Type B pancreatic cell (in vitro differentiated cells): Measurements from ENCODE around the gene SPON1. TPM values are rescaled to one million over a fixed set of nuclear protein-coding genes. Genes with fewer than 3 reads are reported as not detected.
"Not testable (repeated sequence)": the region's sequence is repeated elsewhere in the genome, so short reads cannot be mapped to it uniquely, and the experiment has no call there.

ENCODE experiments used
- DNase-seq: peaks from one replicate; pipeline ENCODE4 v3.0.0; 2021; ENCODE audit warnings: mixed read lengths; ENCODE audit not compliant: unreplicated experiment; ENCODE audit errors: extremely low spot score
- H3K27ac Mint-ChIP-seq: 2 replicates; pipeline ENCODE4 v1.8.0; 2021; ENCODE audit warnings: mild to moderate bottlenecking, mixed read lengths
- H3K27me3 Mint-ChIP-seq: 2 replicates; pipeline ENCODE4 v1.8.0; 2021; ENCODE audit warnings: mixed read lengths
- H3K36me3 Mint-ChIP-seq: 2 replicates; pipeline ENCODE4 v1.8.0; 2021; ENCODE audit warnings: mixed read lengths
- H3K4me1 Mint-ChIP-seq: one replicate; pipeline ENCODE4 v1.8.0; 2021; ENCODE audit warnings: mixed read lengths; ENCODE audit not compliant: unreplicated experiment
- H3K4me3 Mint-ChIP-seq: 2 replicates; pipeline ENCODE4 v1.8.0; 2021; ENCODE audit warnings: mild to moderate bottlenecking, mixed read lengths
- H3K9me3 Mint-ChIP-seq: 2 replicates; pipeline ENCODE4 v1.8.0; 2021; ENCODE audit warnings: mixed read lengths
- total RNA-seq: library from RNA; stranded (reverse); gene quantifications from 2 replicates; pipeline ENCODE4 v1.2.1, GENCODE V29; 2021; ENCODE audit warnings: low replicate concordance
- TF ChIP-seq, protein P1 (sequence below): fragments of 200-600 bp; sonication (generic); conservative IDR thresholded peaks from 2 replicates; pipeline ENCODE4 v1.5.0; 2021; ENCODE audit warnings: antibody characterized with exemption, mild to moderate bottlenecking

SPON1 gene
- total RNA-seq, 1 donor from 2014 or later = 31.7 TPM

DNA sequence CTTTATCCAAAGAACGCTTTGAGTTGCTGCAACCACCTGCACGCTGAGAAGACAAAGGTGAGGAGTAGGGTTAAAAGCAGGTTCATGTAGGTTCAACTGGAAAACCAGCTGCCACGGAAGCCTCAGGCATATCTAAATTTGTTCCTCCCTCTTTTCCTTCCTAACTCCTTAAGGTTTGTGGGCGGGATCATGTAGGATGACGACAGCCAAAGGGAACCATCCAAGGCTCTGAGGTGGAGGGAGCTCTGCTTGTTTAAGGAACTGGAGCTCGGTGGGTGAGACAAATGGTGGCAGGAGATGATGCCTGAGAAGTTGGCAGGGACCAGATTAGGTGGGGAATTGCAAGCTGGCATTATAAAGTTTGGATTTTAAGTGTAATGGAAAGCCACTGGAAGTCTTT is 60.3 kb downstream of the SPON1 start:
- no peaks in the 10 kb centered on the region for H3K36me3 Mint-ChIP-seq
- peaks cover 15% of the 10 kb centered on the region for H3K27me3 Mint-ChIP-seq
- peaks cover 31% of the 10 kb centered on the region for H3K4me1 Mint-ChIP-seq
- TF ChIP-seq, protein P1, sequence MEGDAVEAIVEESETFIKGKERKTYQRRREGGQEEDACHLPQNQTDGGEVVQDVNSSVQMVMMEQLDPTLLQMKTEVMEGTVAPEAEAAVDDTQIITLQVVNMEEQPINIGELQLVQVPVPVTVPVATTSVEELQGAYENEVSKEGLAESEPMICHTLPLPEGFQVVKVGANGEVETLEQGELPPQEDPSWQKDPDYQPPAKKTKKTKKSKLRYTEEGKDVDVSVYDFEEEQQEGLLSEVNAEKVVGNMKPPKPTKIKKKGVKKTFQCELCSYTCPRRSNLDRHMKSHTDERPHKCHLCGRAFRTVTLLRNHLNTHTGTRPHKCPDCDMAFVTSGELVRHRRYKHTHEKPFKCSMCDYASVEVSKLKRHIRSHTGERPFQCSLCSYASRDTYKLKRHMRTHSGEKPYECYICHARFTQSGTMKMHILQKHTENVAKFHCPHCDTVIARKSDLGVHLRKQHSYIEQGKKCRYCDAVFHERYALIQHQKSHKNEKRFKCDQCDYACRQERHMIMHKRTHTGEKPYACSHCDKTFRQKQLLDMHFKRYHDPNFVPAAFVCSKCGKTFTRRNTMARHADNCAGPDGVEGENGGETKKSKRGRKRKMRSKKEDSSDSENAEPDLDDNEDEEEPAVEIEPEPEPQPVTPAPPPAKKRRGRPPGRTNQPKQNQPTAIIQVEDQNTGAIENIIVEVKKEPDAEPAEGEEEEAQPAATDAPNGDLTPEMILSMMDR = no peak
- no peak overlapping the region for H3K27ac Mint-ChIP-seq
- no peak for DNase-seq
- H3K9me3 Mint-ChIP-seq = no peaks in the 10 kb centered on the region
- no peak overlapping the region for H3K4me3 Mint-ChIP-seq

DNA sequence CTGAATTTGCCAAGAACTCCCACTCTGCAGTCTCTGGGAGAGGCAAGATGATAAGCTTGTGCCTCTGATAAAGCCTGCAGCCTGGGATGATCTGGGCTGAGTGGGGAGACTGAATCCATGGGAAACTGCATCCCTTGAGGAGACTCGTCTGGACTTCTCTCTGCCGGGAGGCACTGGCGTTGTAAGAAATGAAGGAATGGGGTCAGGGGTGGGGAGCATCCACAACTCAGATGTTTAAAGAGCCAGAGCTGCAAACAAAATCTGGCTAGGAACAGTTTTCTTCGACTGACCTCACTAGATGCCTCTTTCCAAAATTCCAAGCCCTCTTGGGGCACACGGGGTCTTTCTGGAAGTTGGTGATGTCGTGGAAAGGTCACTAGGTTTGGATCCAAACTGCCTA is 64.4 kb downstream of the SPON1 start:
- H3K4me3 Mint-ChIP-seq = no peak overlapping the region
- no peak for DNase-seq
- no peak overlapping the region for H3K27ac Mint-ChIP-seq
- H3K27me3 Mint-ChIP-seq = peaks cover 11% of the 10 kb centered on the region
- H3K36me3 Mint-ChIP-seq = no peaks in the 10 kb centered on the region
- no peaks in the 10 kb centered on the region for H3K9me3 Mint-ChIP-seq
- H3K4me1 Mint-ChIP-seq = peaks cover 37% of the 10 kb centered on the region
- TF ChIP-seq, protein P1 = no peak

DNA sequence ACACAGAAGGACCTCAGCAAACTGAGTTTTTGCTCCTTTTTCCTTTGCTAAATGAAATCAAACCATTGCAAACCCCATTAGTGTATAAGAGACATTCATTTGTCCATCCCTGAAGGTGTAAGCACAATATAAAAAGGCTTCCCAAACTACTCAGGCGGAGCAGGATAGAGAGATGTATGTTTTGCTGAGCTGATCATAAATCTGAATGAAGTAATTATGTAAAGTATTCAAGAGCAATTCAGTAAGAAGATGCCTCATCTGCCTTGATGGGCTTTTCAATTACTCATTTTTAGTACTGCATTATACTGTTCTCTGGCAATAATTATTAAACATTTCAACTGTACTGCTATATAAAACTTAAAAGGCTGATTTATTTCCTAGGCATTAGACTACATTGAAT is 65.0 kb downstream of the SPON1 start:
- no peak for DNase-seq
- Mint-ChIP-seq H3K27me3 (peaks cover 11% of the 10 kb centered on the region), H3K9me3 (no peaks in the 10 kb centered on the region), H3K4me1 (peaks cover 37% of the 10 kb centered on the region), H3K36me3 (no peaks in the 10 kb centered on the region), H3K4me3 (no peak overlapping the region), H3K27ac (peak overlapping the region; percentile 58)
- TF ChIP-seq, protein P1 = no peak

DNA sequence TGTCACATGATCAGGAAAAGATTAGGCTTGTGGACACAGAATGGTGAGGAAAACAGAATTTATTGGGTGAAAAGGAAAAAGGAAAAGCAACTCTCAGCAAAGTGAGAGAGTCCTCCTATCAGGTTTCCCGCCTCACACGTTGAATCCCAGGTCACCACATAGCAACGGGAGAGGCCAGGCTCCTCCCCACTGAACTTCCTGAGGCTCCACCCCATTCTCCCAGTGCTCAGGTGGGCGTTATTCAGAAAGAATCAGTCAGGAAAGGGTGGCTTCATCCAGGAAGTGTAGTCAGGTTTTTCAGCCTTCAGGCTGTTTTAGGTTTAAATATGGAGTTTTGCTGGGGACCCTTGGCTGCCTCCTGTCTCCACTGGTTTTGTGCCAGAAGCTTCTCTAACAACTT is 66.9 kb downstream of the SPON1 start:
- no peak for DNase-seq
- peaks cover 7% of the 10 kb centered on the region for H3K27me3 Mint-ChIP-seq
- H3K36me3 Mint-ChIP-seq = no peaks in the 10 kb centered on the region

DNA sequence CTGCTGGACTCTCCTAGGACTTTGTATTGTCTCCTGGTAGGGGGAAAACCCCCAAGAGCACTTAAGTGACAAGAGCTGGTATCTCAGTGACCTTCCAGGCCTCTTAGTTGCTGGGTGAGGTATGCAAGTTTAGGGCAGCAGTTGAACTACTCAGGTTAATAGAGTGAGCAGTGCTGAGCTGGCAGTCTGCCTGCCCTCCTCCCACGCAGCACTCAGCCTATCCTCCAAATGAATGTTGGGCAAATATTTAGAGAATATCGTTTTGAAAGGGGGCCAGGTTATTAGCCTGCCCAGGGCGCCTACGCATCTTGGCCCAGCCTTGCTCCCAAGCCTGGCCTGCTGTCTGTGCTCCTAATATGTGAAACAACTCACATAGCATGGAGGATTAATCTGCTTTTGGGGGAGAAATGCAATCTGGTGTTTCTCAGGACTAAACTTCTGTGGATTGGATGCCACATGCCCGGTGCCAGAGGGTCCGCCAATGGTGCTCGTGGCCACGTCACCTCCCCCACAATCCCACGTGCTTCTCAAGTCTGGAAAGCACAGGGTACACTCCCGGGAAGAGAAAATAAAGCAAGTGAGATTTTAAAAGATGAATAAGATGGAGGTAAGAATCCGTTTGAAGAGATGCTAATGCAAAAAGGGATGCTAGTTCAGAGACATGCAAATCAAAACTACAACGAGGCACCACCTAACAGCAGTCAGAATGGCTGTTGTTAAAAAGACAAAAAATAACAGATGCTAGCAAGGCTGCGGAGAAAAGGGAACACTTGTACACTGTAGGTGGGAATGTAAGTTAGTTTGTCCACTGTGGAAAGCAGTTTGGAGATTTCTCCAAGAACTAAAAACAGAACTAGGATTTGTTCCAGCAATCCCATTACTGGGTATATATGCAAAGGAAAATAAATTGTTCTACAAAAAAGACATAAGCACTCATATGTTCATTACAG is 67.7 kb downstream of the SPON1 start:
- H3K27me3 Mint-ChIP-seq = peaks cover 7% of the 10 kb centered on the region
- H3K27ac Mint-ChIP-seq = peak overlapping the region; percentile 40
- no peaks in the 10 kb centered on the region for H3K9me3 Mint-ChIP-seq
- TF ChIP-seq, protein P1 = no peak
- DNase-seq = no peak
- peak overlapping the region; percentile 0 for H3K4me3 Mint-ChIP-seq
- peaks cover 31% of the 10 kb centered on the region for H3K4me1 Mint-ChIP-seq
- H3K36me3 Mint-ChIP-seq = no peaks in the 10 kb centered on the region

More for the DNA sequence above, 66.9 kb downstream of the SPON1 start:
- H3K9me3 Mint-ChIP-seq = no peaks in the 10 kb centered on the region
- peak overlapping the region; percentile 40 for H3K27ac Mint-ChIP-seq
- H3K4me1 Mint-ChIP-seq = peaks cover 31% of the 10 kb centered on the region
- TF ChIP-seq, protein P1 = no peak
- no peak overlapping the region for H3K4me3 Mint-ChIP-seq

DNA sequence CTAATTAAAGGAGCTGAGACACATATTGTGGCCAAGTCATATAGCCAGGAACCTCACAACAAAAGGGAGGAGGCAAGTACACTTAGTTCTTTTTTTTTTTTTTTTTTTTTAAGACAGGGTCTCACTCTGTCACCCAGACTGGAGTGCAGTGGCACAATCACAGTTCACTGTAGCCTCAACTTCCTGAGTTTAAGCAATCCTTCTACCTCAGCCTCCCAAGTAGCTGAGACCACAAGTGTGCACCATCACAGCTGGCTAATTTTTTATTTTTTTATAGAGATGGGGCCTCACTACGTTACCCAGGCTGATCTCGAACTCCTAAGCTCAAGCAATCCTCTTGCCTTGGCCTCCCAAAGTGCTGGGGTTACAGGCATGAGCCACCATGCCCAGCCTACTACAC is 73.0 kb downstream of the SPON1 start:
- H3K27me3 Mint-ChIP-seq, DNase-seq, H3K27ac Mint-ChIP-seq, H3K36me3 Mint-ChIP-seq, H3K9me3 Mint-ChIP-seq, H3K4me3 Mint-ChIP-seq, H3K4me1 Mint-ChIP-seq: not testable (repeated sequence)
